H1 (cell line): Measurements from ENCODE around the gene TNN. TPM values are rescaled to one million over a fixed set of nuclear protein-coding genes. Genes with fewer than 3 reads are reported as not detected.

Experiments used
- KDM5A ChIP-seq: fragments of 200-600 bp; IDR thresholded peaks from 2 replicates; pipeline ENCODE4 v1.7.1; 2012; ENCODE audit warnings: mild to moderate bottlenecking, low read length, inconsistent platforms, mixed read lengths
- POLR2A ChIP-seq, 2 experiments: IDR thresholded peaks; 1 replicate in 1 of 2; 2 replicates in 1 of 2; pipeline ENCODE4 v1.6.1; 2011; ENCODE audit warnings: low read depth in 2 of 2, low read length in 2 of 2, mild to moderate bottlenecking in 2 of 2; ENCODE audit errors: control extremely low read depth in 1 of 2
- USF2 ChIP-seq: IDR thresholded peaks from 2 replicates; pipeline ENCODE4 v1.6.1; 2011; ENCODE audit warnings: low read length, improper control_type of control experiment
- polyA plus RNA-seq, 7 experiments: library from polyadenylated mRNA; depleted of rRNA in 3 of 7; stranded (reverse) in 5 of 7; unstranded in 2 of 7; fragments of >200 nt in 5 of 7; fragments of 200-250 nt in 2 of 7; gene quantifications; 1 replicate in 5 of 7; 2 replicates in 1 of 7; 4 replicates in 1 of 7; pipeline versions ENCODE4 v1.2.1 to v1.2.3, GENCODE V29; 2011 to 2013; ENCODE audit warnings: missing spikeins in 2 of 7, mixed read lengths in 2 of 7
- total RNA-seq: library from RNA; stranded (reverse); fragmentation: NEBNext Ultra II Directional; extraction: Animal tissue kit (Norgen Biotek cat#: 25700); gene quantifications from 2 replicates; pipeline ENCODE4 v1.2.1, GENCODE V29; 2021

The TNN gene
- total and polyA plus RNA-seq, 2 of the 8 experiments (the other 6 are each of a cell fraction or from before 2014, with no cell fraction given): 0.21 to 0.30 TPM

GRCh38 chr1:175155473-175155856, 87.8 kb downstream of the TNN start (continued):
- TF ChIP-seq USF2 (no peak), POLR2A (IDR thresholded peaks at IDR 0.05; ENCODE audit: control extremely low read depth in 1 of 2, low read depth in 2 of 2, low read length in 2 of 2) (no peak), KDM5A (no peak)
